Adrenal gland (tissue), 12 donors: ENCODE results near the gene SNAPC4. TPM values are rescaled to one million over a fixed set of nuclear protein-coding genes. Genes with fewer than 3 reads are reported as not detected.
A peak's percentile ranks its signal among the peaks of the same experiment; 100 is the strongest.

Source experiments
- DNase-seq, 7 donors: peaks; one replicate each; pipeline ENCODE4 v3.0.0-alpha.2; 2019 to 2020
- H3K27ac ChIP-seq, 5 donors: fragments of 200-600 bp; sonication (generic) in 4 of 5; 1 replicate in 3 of 5; 2 replicates in 2 of 5; pipeline versions ENCODE4 v1.5.1 to v1.8.0; 2016 to 2020; ENCODE audit warnings: mild to moderate bottlenecking in 1 of 5
- H3K27me3 ChIP-seq: fragments of 200-600 bp; 2 replicates; pipeline ENCODE4 v1.8.0; 2021
- H3K36me3 ChIP-seq, 2 donors: fragments of 200-600 bp; replicated peaks in 1 of 2; 1 replicate in 1 of 2; 2 replicates in 1 of 2; pipeline versions ENCODE4 v1.5.1 to v1.8.0; 2018 to 2022
- H3K4me1 ChIP-seq, 2 donors: fragments of 200-600 bp; replicated peaks in 1 of 2; 1 replicate in 1 of 2; 2 replicates in 1 of 2; pipeline versions ENCODE4 v1.5.1 to v1.8.0; 2018 to 2021
- H3K4me3 ChIP-seq, 4 donors: fragments of 200-600 bp; sonication (generic) in 3 of 4; one replicate each; pipeline ENCODE4 v1.5.1; 2016 to 2018
- H3K9me3 ChIP-seq, 3 donors: fragments of 200-600 bp; sonication (generic) in 1 of 3; replicated peaks in 1 of 3; 1 replicate in 2 of 3; 2 replicates in 1 of 3; pipeline versions ENCODE4 v1.5.1 to v1.8.0; 2016 to 2021
- CTCF ChIP-seq, 6 experiments: fragments of 450-650 bp in 4 of 6; fragments of 200-600 bp in 2 of 6; sonication (generic) in 1 of 6; IDR thresholded peaks; 1 replicate in 5 of 6; 2 replicates in 1 of 6; pipeline versions ENCODE4 v1.5.1 to v1.8.0; 2016 to 2021; ENCODE audit warnings: antibody characterized with exemption in 6 of 6, mild to moderate bottlenecking in 2 of 6, moderate library complexity in 1 of 6
- POLR2A ChIP-seq, 2 donors: fragments of 450-650 bp; IDR thresholded peaks; one replicate each; pipeline ENCODE4 v1.6.1; 2017; ENCODE audit warnings: antibody characterized with exemption in 2 of 2, mild to moderate bottlenecking in 2 of 2, moderate library complexity in 1 of 2
- WGBS, 4 donors: extraction: QIAGEN DNeasy Blood & Tissue Kit in 2 of 4; methylation state at CpG; one replicate each; pipeline versions ENCODE4 v1.1.5 to v1.1.7; 2013 to 2017; 5-methylcytosine and 5-hydroxymethylcytosine counted together
- intact Hi-C, 2 donors: fragments of 100-400 bp; cut with DNase I; formaldehyde crosslinking; loops; one replicate each; pipeline versions ENCODE4 v1.14.1 to v1.15.0; 2022 to 2023
- polyA plus RNA-seq, 3 donors: library from polyadenylated mRNA; stranded (reverse); fragments of 200-250 nt in 2 of 3; fragments of 350-450 nt in 1 of 3; fragmentation: Illumina TruSeq in 1 of 3; extraction: RNeasy Lipid Tissue Mini Kit (QIAGEN cat#74804) in 1 of 3; gene quantifications; one replicate each; pipeline ENCODE4 v1.2.3, GENCODE V29; 2013 to 2014
- total RNA-seq, 9 donors: library from RNA; depleted of rRNA in 4 of 9; stranded (reverse); fragments of >200 nt in 4 of 9; fragments of 120-200 nt in 1 of 9; fragmentation: NEBNext Ultra II Directional in 1 of 9; extraction: Animal tissue kit (Norgen Biotek cat#: 25700) in 1 of 9; gene quantifications; one replicate each; pipeline versions ENCODE4 v1.1.0 to v1.2.4, GENCODE V29; 2013 to 2023
- donor health status: healthy with polysubstance abuse.
- donor health status: Bipolar disorder and iron deficiency.
- donor health status: DM: yes; HTN: yes; CAD: no.
- donor health status: DM: no; HTN: no; CAD: no.
- donor health status: DM: no; HTN: no; CAD: no.
- donor health status: DM: yes; HTN: yes; CAD: no.

Gene SNAPC4
- total and polyA plus RNA-seq, 12 donors = 2.4 to 20.1 (median 5.6) TPM

GRCh38 chr9:136405481-136405880 lies 5.5 kb upstream of the SNAPC4 start:
- H3K36me3 ChIP-seq = peaks cover 0 to 40% of the 10 kb centered on the region in 2 donors
- H3K27ac ChIP-seq = no peak overlapping the region
- H3K4me1 ChIP-seq = peaks cover 9 to 12% of the 10 kb centered on the region in 2 donors
- TF ChIP-seq POLR2A (IDR thresholded peaks at IDR 0.05) (no peak), CTCF (IDR thresholded peaks at IDR 0.05) (no peak)
- no peaks in the 10 kb centered on the region for H3K9me3 ChIP-seq
- WGBS, 4 donors = 54 to 63% (median 59%) methylated on average over 7 of the region's 7 CpGs
- intact Hi-C loops = no loop called here
- H3K4me3 ChIP-seq = no peak overlapping the region
- DNase-seq = peak in 3 of 7 donors; percentile 47 to 67 (median 61)
- no peaks in the 10 kb centered on the region for H3K27me3 ChIP-seq

DNA sequence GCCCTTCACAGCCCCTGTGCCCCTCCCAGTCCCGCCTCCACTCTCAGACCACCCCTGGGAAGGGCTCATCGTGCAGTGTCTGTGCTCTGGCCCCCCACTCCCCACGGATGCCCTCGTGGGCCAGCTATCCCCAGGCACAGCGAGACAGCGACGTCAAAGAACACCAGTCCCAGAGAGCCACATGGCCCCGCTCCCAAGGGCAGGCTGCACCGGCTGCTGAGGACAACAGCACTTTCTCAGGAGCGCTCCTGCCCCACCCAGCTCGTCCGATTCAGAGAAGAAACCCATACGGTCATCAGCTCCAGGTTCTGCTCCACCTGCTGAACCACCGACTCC lies 4.8 kb upstream of the SNAPC4 start:
- H3K27ac ChIP-seq = no peak overlapping the region
- TF ChIP-seq POLR2A (IDR thresholded peaks at IDR 0.05) = no peak
- no peak for TF ChIP-seq CTCF (IDR thresholded peaks at IDR 0.05)
- H3K4me1 ChIP-seq = peaks cover 7 to 13% of the 10 kb centered on the region in 2 donors
- H3K9me3 ChIP-seq = no peaks in the 10 kb centered on the region
- no peak overlapping the region for H3K4me3 ChIP-seq
- H3K27me3 ChIP-seq = no peaks in the 10 kb centered on the region
- intact Hi-C loops = loop anchor here (5.0 kb wide), 1 partner anchor 67 kb away; no protein-coding TSS in a partner anchor
- 78 to 92% (median 84%) methylated on average over 7 to 14 of the region's 14 CpGs for WGBS, 4 donors
- no peak for DNase-seq
- H3K36me3 ChIP-seq = peaks cover 0 to 40% of the 10 kb centered on the region in 2 donors

DNA sequence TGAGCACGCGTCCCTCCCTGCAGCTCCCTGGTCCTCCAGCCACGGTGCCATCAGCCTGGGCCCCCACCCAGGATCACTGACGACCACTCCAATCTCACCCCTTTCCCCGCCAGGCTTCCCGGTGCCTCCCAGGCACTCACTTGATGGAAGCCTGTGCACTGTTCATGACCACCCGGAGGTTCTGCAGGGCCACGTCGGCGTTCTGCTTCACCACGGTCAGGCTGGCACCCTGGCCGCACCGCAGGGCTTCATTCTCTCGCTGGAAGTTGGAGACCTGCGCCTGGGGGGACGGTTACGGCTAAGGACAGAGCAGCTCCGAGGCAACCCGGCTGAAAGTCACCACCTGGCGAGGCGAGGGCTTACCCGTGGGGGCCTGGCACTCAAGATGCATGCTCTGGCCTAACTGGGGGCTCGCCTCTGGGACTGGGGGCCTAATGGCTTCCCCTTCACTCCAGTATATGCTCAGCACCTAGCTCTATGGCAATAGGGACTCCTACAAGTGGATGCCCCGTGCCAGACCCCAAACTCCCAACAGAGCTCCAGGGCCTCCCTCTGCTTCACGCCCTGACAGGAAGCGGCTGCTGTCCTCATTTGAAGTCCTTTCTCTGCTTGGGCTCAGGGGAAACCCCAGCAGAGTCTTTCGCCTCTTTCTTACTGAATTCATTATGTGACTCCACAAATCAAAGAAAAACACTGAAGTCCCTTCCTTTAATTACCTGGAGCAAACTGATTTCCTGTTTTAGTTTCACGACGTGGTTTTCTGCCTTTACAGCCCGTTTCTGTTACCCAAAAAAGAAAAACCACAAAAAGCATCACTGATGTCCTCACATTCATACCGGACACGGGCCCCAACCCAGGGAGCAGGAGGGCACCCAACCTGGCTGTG lies 4.2 kb upstream of the SNAPC4 start:
- WGBS, 4 donors = 85 to 92% (median 87%) methylated on average over 12 to 32 of the region's 32 CpGs
- no peak overlapping the region for H3K27ac ChIP-seq
- TF ChIP-seq POLR2A (IDR thresholded peaks at IDR 0.05) (no peak), CTCF (IDR thresholded peaks at IDR 0.05) (no peak)
- peaks cover 0 to 40% of the 10 kb centered on the region in 2 donors for H3K36me3 ChIP-seq
- H3K9me3 ChIP-seq = no peaks in the 10 kb centered on the region
- no peak for DNase-seq
- H3K27me3 ChIP-seq = no peaks in the 10 kb centered on the region
- intact Hi-C loops = loop anchor here (5.0 kb wide), 1 partner anchor 67 kb away; no protein-coding TSS in a partner anchor
- H3K4me3 ChIP-seq = no peak overlapping the region
- peaks cover 3 to 10% of the 10 kb centered on the region in 2 donors for H3K4me1 ChIP-seq

- no peak overlapping the region for H3K27ac ChIP-seq
- intact Hi-C loops = loop anchor here (5.0 kb wide), 1 partner anchor 66 kb away; no protein-coding TSS in a partner anchor
- no peak overlapping the region for H3K4me3 ChIP-seq
- no peak for TF ChIP-seq CTCF (IDR thresholded peaks at IDR 0.05)
- no peak for TF ChIP-seq POLR2A (IDR thresholded peaks at IDR 0.05)
- H3K9me3 ChIP-seq = no peaks in the 10 kb centered on the region
- no peak for DNase-seq
- no peaks in the 10 kb centered on the region for H3K27me3 ChIP-seq
- 60 to 96% (median 90%) methylated on average over 1 to 5 of the region's 5 CpGs for WGBS, 4 donors
- peaks cover 9 to 15% of the 10 kb centered on the region in 2 donors for H3K4me1 ChIP-seq
- peaks cover 0 to 40% of the 10 kb centered on the region in 2 donors for H3K36me3 ChIP-seq
Measured at GRCh38 chr9:136403538-136403914, 3.6 kb upstream of the SNAPC4 start.
